Stimulated activated CD4-positive, alpha-beta T cell treated with anti-CD3 and anti-CD28 coated beads, Interleukin-15, amount 100 ng/mL, for 1 hour (primary cell): ENCODE measurements around the gene LYPD6.
"Not testable (repeated sequence)": the region's sequence is repeated elsewhere in the genome, so short reads cannot be mapped to it uniquely, and the experiment has no call there.

Source experiments
- DNase-seq, 2 donors: peaks; one replicate each; pipeline ENCODE4 v3.0.0-alpha.2; 2020; ENCODE audit warnings: low read depth in 1 of 2, low spot score in 1 of 2

LYPD6 gene

DNA sequence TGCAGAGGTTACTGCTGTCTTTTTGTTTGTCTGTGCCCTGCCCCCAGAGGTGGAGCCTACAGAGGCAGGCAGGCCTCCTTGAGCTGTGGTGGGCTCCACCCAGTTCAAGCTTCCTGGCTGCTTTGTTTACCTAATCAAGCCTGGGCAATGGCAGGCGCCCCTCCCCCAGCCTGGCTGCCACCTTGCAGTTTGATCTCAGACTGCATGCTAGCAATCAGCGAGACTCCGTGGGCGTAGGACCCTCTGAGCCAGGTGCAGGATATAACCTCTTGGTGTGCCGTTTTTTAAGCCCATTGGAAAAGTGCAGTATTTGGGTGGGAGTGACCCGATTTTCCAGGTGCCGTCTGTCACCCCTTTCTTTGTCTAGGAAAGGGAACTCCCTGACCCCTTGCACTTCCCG, 176.4 kb downstream of the LYPD6 start:
- DNase-seq: not testable (repeated sequence)

DNA sequence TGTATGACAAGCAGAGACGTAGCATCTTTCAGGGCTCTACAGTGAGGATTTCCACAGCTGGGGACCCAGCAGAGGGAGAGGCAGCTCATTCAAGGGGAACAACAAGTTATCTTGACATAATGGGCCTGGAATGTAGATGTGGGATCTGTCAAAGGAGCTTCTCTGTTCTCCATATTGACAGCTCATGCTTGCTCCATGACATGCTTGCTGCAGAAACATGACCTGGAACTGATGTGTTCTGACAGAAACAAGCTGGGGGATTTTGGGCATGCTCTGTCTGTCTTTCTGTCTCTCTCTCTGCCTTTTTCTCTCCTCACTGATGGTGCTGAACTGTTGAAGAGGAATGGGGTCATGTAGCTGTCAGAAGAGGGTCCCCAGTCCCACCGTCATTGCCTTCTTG, 177.6 kb downstream of the LYPD6 start:
- no peak for DNase-seq

DNA sequence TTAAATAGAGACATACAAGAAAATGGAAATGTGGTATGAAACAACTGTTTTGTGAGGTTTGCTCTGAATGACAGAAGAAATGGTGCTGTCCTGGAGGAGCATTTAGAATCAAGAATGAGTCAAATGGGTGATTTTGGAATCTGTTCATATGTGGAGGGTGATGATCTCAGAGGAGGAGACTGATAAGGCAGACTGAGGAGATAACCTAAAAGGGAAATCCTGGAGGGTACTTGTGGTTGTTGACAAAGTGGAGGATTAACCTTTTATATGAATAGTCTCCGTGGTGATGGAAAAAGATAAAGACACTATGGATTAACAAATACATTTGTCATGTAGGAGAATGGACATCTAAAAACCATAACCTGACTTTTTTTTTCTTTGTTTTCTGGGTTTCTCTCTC, 183.1 kb downstream of the LYPD6 start:
- no peak for DNase-seq
